Nephron (organoid): ENCODE data around the gene CHURC1.
"Not testable (repeated sequence)": the region's sequence is repeated elsewhere in the genome, so short reads cannot be mapped to it uniquely, and the experiment has no call there.

Experiments used
- H3K27ac Mint-ChIP-seq, 3 experiments: 2 replicates each; pipeline ENCODE4 v1.8.0; 2020; ENCODE audit warnings: mixed read lengths in 3 of 3, mild to moderate bottlenecking in 2 of 3, moderate library complexity in 1 of 3
- H3K27me3 Mint-ChIP-seq: 2 replicates; pipeline ENCODE4 v1.8.0; 2021; ENCODE audit warnings: low read depth, mild to moderate bottlenecking, moderate library complexity, mixed read lengths
- H3K36me3 Mint-ChIP-seq: 2 replicates; pipeline ENCODE4 v1.8.0; 2020; ENCODE audit warnings: low read depth, mixed read lengths
- H3K4me1 Mint-ChIP-seq: 2 replicates; pipeline ENCODE4 v1.8.0; 2020; ENCODE audit warnings: mixed read lengths
- H3K4me3 Mint-ChIP-seq, 3 experiments: 2 replicates each; pipeline ENCODE4 v1.8.0; 2020; ENCODE audit warnings: mild to moderate bottlenecking in 3 of 3, mixed read lengths in 3 of 3, moderate library complexity in 2 of 3
- H3K9me3 Mint-ChIP-seq: 2 replicates; pipeline ENCODE4 v1.8.0; 2020; ENCODE audit warnings: mixed read lengths
- CTCF ChIP-seq, 3 experiments: fragments of 200-600 bp; sonication (generic); IDR thresholded peaks; one replicate each; pipeline ENCODE4 v1.5.0; 2021; ENCODE audit warnings: antibody characterized with exemption in 3 of 3; ENCODE audit not compliant: unreplicated experiment in 3 of 3

CHURC1 gene

DNA sequence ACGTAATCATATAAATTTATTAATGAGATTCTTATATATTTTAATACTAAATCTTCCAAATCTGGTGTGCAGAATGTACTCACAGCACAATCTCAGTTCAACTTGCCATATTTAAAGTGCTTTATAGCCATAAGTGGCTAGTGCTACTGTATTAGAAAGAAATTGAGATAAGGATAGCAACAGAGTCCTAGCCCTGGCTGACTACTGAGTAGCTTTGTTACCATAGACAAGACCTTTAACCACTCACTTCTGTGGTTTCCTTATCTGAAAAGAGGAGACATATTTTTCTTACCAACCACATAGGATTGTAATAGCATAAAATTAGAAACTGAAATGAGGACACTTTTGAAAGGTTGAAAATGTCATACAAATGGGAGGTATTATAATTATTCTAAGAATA lies 2.0 kb upstream of the CHURC1 start:
- H3K9me3 Mint-ChIP-seq, result no peaks in the 10 kb centered on the region
- H3K4me1 Mint-ChIP-seq, result peaks cover 24% of the 10 kb centered on the region
- no peak for TF ChIP-seq CTCF (IDR thresholded peaks at IDR 0.05; ENCODE audit: unreplicated experiment in 3 of 3)
- H3K36me3 Mint-ChIP-seq, result no peaks in the 10 kb centered on the region
- peak overlapping the region in 2 of 3 experiments; percentile 15 to 24 for H3K4me3 Mint-ChIP-seq
- no peak overlapping the region for H3K27ac Mint-ChIP-seq
- H3K27me3 Mint-ChIP-seq, result peaks cover 9% of the 10 kb centered on the region

DNA sequence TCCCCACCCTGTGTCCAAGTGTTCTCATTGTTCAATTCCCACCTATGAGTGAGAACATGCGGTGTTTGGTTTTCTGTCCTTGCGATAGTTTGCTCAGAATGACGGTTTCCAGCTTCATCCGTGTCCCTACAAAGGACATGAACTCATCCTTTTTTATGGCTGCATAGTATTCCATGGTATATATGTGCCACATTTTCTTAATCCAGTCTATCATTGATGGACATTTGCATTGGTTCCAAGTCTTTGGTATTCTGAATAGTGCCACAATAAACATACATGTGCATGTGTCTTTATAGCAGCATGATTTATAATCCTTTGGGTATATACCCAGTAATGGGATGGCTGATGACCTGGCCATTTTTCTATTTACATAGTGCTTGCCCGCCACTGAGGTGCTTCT lies 778 bp upstream of the CHURC1 start:
- H3K36me3 Mint-ChIP-seq, H3K9me3 Mint-ChIP-seq, H3K27me3 Mint-ChIP-seq: not testable (repeated sequence)
- H3K4me3 Mint-ChIP-seq, result peak overlapping the region; percentile 85 to 90 (median 89)
- H3K27ac Mint-ChIP-seq, result peak overlapping the region in 2 of 3 experiments; percentile 80 to 92
- H3K4me1 Mint-ChIP-seq, result peaks cover 28% of the 10 kb centered on the region

- Mint-ChIP-seq H3K27ac (peak overlapping the region; percentile 80 to 92 (median 92)), H3K4me1 (peaks cover 28% of the 10 kb centered on the region), H3K4me3 (peak overlapping the region; percentile 85 to 90 (median 89)), H3K36me3 (no peaks in the 10 kb centered on the region), H3K9me3 (no peaks in the 10 kb centered on the region), H3K27me3 (peaks cover 4% of the 10 kb centered on the region)
- no peak for TF ChIP-seq CTCF (IDR thresholded peaks at IDR 0.05; ENCODE audit: unreplicated experiment in 3 of 3)
Observed at GRCh38 chr14:64915029-64915424, 772 bp downstream of the CHURC1 start.

DNA sequence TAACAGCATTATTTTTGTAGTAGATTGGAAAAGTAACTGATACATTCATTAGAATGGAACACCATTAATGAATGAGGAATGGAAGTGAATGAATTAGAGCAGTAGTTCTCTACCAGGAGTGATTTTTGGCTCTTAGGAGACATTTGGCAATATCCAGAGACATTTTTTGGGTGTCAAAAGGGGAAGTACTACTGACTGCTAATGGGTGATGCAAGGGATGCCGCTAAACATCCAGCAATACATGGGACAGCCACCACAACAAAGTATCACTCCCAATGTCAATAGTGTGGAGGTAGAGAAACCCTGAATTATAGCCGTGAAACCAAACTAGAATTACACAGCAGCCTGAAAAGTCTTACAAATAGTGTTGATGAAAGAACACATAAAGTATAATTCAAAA lies 1.5 kb downstream of the CHURC1 start:
- Mint-ChIP-seq H3K4me3 (peak overlapping the region; percentile 85 to 90 (median 89)), H3K36me3 (no peaks in the 10 kb centered on the region), H3K4me1 (peaks cover 28% of the 10 kb centered on the region), H3K27ac (peak overlapping the region in 1 of 3 experiments; percentile 80), H3K27me3 (no peaks in the 10 kb centered on the region), H3K9me3 (no peaks in the 10 kb centered on the region)
- TF ChIP-seq CTCF (IDR thresholded peaks at IDR 0.05; ENCODE audit: unreplicated experiment in 3 of 3), result no peak

DNA sequence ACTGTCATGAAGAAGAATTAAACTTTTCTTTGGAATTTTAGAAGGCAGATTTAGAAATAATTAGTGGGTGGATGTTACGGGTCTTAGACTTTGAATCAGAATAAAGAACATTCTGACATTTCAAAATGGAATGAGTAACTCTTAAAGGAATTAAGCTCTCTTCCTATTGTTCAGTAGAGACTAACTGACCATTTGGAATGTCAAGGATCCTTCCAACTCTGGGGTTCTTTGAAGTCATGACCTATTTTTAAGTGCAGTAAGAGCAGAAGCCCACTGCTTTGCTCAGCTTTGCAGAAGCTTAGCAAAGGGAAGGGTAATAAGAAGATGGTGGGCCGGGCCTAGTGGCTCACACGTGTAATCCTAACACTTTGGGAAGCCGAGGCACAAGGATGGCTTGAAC lies 4.0 kb downstream of the CHURC1 start:
- Mint-ChIP-seq H3K4me3 (no peak overlapping the region), H3K36me3 (no peaks in the 10 kb centered on the region), H3K27me3 (no peaks in the 10 kb centered on the region), H3K4me1 (peaks cover 28% of the 10 kb centered on the region), H3K27ac (no peak overlapping the region), H3K9me3 (no peaks in the 10 kb centered on the region)
- no peak for TF ChIP-seq CTCF (IDR thresholded peaks at IDR 0.05; ENCODE audit: unreplicated experiment in 3 of 3)

DNA sequence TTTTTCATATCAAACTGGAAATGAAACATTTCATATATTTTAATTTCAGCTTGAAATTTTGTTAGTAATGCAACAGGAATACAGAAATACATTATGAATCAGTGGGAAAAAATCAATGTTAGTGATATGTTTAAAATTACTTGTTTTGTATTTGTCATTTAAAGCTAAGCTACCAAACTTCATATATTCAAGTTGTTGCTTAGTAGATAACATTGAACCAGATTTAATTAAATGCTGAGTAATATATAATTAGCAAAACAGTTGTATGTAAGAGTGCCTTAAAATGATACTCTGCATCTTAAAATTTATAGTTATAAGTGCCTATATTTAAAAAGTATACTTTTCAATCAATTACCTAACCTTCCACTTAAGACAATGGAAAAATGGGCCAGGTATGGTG lies 5.0 kb downstream of the CHURC1 start:
- no peaks in the 10 kb centered on the region for H3K9me3 Mint-ChIP-seq
- TF ChIP-seq CTCF (IDR thresholded peaks at IDR 0.05; ENCODE audit: unreplicated experiment in 3 of 3), result no peak
- peaks cover 4% of the 10 kb centered on the region for H3K36me3 Mint-ChIP-seq
- peaks cover 23% of the 10 kb centered on the region for H3K4me1 Mint-ChIP-seq
- H3K27me3 Mint-ChIP-seq, result no peaks in the 10 kb centered on the region
- no peak overlapping the region for H3K27ac Mint-ChIP-seq
- no peak overlapping the region for H3K4me3 Mint-ChIP-seq
